Measurements from ENCODE around the gene PSMD12.

Gene PSMD12

DNA sequence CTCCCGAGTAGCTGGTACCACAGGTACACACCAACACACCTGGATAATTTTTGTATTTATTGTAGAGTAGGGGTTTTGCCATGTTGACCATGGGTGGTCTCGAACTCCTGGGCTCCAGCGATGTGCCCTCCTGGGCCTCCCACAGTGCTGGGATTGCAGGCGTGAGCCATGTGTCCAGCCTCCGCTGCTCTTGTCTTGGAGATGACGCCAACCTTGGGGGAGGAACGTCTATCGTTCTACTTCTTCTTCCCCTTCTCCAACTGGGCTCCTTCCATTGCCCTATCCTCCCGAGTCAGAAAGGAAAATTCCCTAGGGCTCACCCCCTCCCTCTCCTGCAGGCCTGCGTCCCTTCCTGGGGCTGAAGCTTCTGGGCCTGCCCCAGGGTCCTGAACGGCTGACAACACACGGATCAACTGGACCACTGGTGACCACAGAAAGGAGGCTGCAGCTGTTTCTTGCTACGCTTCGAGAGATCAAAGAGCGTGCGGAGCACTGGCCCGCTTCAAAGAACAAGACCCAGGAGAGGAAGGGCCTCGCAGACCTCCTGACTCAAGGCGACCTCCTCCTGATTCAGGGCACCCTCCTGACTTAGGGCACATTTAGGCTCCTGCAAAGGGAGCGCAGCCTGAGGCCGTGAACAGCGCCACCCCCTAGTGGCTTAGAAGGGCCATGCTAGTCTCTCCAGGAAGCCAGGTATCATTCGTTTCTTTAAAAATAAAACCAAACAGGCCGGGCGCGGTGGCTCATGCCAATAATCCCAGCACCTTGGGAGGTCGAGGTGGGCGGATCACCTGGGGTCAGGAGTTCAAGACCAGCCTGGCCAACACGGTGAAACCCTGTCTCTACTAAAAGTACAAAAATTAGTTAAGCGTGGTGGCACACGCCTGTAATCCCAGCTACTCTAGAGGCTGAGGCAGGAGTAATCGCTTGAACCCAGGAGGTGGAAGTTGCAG lies 72.8 kb downstream of the PSMD12 start:
- no peak for TF ChIP-seq POLR2AphosphoS5 (IDR thresholded peaks at IDR 0.05; ENCODE audit: low read depth, low read length)
- TF ChIP-seq SIN3A (IDR thresholded peaks at IDR 0.05; ENCODE audit: borderline replicate concordance, insufficient read depth, low read length): no peak
- TF ChIP-seq FOXP2 (optimal IDR thresholded peaks at IDR 0.05; ENCODE audit: borderline replicate concordance, extremely low read depth, extremely low read length, insufficient read depth): no peak
- TF ChIP-seq, protein P1, sequence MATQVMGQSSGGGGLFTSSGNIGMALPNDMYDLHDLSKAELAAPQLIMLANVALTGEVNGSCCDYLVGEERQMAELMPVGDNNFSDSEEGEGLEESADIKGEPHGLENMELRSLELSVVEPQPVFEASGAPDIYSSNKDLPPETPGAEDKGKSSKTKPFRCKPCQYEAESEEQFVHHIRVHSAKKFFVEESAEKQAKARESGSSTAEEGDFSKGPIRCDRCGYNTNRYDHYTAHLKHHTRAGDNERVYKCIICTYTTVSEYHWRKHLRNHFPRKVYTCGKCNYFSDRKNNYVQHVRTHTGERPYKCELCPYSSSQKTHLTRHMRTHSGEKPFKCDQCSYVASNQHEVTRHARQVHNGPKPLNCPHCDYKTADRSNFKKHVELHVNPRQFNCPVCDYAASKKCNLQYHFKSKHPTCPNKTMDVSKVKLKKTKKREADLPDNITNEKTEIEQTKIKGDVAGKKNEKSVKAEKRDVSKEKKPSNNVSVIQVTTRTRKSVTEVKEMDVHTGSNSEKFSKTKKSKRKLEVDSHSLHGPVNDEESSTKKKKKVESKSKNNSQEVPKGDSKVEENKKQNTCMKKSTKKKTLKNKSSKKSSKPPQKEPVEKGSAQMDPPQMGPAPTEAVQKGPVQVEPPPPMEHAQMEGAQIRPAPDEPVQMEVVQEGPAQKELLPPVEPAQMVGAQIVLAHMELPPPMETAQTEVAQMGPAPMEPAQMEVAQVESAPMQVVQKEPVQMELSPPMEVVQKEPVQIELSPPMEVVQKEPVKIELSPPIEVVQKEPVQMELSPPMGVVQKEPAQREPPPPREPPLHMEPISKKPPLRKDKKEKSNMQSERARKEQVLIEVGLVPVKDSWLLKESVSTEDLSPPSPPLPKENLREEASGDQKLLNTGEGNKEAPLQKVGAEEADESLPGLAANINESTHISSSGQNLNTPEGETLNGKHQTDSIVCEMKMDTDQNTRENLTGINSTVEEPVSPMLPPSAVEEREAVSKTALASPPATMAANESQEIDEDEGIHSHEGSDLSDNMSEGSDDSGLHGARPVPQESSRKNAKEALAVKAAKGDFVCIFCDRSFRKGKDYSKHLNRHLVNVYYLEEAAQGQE (IDR thresholded peaks at IDR 0.05; ENCODE audit: insufficient read depth in 1 of 2, low read depth in 2 of 2, low read length in 2 of 2): no peak
- no peak for TF ChIP-seq TAF1 (IDR thresholded peaks at IDR 0.05; ENCODE audit: borderline replicate concordance, insufficient read depth, low read length)

DNA sequence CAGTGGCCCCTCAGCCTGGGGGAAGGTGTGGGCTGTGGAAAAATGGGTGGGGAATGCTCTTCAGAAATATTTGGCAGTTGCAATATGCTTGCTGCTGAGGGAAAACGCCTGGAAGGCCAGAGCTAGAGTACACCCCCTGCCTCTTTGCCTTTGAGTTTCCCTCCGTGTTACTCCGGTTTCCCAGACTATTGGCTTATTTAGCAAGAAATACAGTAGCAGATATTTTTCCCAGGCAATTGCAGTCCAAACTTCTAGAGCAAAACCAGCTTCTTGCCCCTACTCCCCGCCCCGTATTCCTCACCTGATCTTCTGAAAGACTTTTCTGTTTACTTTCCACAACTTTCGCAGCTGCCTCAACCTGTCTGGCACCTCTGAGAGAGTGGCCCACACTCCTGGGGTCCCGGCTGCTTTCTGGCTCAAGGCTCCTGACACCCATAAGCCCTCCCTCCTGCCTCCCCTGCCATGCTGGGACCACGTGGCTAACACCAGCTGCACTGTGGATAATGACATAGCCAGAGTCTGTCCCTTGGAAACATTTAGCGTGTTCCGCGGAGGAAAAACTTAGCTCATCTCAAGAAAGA lies 75.6 kb downstream of the PSMD12 start:
- TF ChIP-seq POLR2AphosphoS5 (IDR thresholded peaks at IDR 0.05; ENCODE audit: low read depth, low read length) (no peak), TAF1 (IDR thresholded peaks at IDR 0.05; ENCODE audit: borderline replicate concordance, insufficient read depth, low read length) (no peak), SIN3A (IDR thresholded peaks at IDR 0.05; ENCODE audit: borderline replicate concordance, insufficient read depth, low read length) (no peak), FOXP2 (optimal IDR thresholded peaks at IDR 0.05; ENCODE audit: borderline replicate concordance, extremely low read depth, extremely low read length, insufficient read depth) (no peak)
- TF ChIP-seq, protein P1 (IDR thresholded peaks at IDR 0.05; ENCODE audit: insufficient read depth in 1 of 2, low read depth in 2 of 2, low read length in 2 of 2): no peak

DNA sequence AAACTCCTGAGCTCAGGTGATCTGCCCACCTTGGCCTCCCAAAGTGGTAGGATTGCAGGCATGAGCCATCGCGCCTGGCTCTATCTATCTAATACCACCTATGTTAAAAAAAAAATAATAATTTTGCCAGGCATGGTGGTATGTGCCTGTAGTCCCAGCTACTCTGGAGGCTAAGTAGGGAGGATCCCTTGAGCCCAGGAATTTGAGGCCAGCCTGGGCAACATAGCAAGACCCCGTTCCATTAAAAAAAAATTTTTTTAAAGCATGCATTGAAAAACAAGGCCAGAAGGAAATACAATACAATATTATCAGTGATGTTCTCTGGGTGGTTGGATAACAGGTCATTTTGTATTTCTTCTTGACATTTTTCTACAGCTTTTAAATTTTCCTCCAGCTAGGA lies 76.1 kb downstream of the PSMD12 start:
- TF ChIP-seq FOXP2 (optimal IDR thresholded peaks at IDR 0.05; ENCODE audit: borderline replicate concordance, extremely low read depth, extremely low read length, insufficient read depth) (no peak), TAF1 (IDR thresholded peaks at IDR 0.05; ENCODE audit: borderline replicate concordance, insufficient read depth, low read length) (no peak), SIN3A (IDR thresholded peaks at IDR 0.05; ENCODE audit: borderline replicate concordance, insufficient read depth, low read length) (no peak), POLR2AphosphoS5 (IDR thresholded peaks at IDR 0.05; ENCODE audit: low read depth, low read length) (no peak)
- TF ChIP-seq, protein P1 (IDR thresholded peaks at IDR 0.05; ENCODE audit: insufficient read depth in 1 of 2, low read depth in 2 of 2, low read length in 2 of 2): no peak

DNA sequence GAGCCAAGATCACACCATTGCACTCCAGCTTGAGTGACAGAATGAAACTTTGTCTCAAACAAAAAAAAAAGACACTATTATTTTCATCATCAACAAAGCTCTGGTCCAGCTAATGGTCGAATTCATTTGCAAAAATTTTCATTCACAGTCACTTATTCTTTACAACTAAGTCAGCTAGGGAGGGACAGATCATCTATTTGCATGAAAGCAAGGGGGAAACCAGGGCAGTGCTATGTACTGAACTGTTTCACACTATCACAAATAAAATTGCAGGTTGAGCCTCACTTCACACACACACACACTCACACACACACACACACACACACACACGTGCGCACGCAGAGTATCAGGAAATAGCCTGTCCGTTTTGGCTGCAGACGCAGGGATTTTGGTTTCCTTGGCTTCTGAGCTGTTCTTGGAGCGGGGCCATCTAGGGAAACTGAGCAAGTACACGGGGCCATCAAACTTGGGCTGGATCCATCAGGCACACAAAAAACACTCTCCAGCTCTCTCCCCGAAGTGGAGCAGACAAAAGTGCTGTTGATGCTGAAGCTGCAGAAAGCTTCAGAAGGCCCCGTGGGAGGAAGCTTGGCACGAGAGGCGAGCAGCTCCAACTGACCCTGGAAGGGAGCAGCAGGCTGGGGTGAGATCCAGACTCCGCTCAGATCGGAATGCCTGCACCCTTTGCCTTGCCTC lies 77.0 kb downstream of the PSMD12 start:
- TF ChIP-seq, protein P1 (IDR thresholded peaks at IDR 0.05; ENCODE audit: insufficient read depth in 1 of 2, low read depth in 2 of 2, low read length in 2 of 2): 0 out of 4 replicates have a peak, but pooled peaks of 1 of the 2 experiments have one; percentile 16
- no peak for TF ChIP-seq POLR2AphosphoS5 (IDR thresholded peaks at IDR 0.05; ENCODE audit: low read depth, low read length)

Measured in PFSK-1 (cell line).